Fibroblast of the aortic adventitia (primary cell): ENCODE results near the gene EEFSEC. TPM values are rescaled to one million over a fixed set of nuclear protein-coding genes. Genes with fewer than 3 reads are reported as not detected.
A peak's percentile ranks its signal among the peaks of the same experiment; 100 is the strongest.

Experiments used
- DNase-seq: peaks from one replicate; pipeline ENCODE4 v3.0.0-alpha.2; 2010; ENCODE audit warnings: low read depth
- H3K4me3 ChIP-seq: 2 replicates; pipeline ENCODE4 v1.5.1; 2011; ENCODE audit warnings: low read depth, mild to moderate bottlenecking, control low read depth, low read length, moderate library complexity
- CTCF ChIP-seq: IDR thresholded peaks from 2 replicates; pipeline ENCODE4 v1.5.1; 2011; ENCODE audit warnings: mild to moderate bottlenecking, low read length, control low read depth, inconsistent platforms; ENCODE audit not compliant: insufficient read depth
- total RNA-seq: library from RNA; depleted of rRNA; stranded (reverse); fragments of >200 nt; gene quantifications from 2 replicates; pipeline ENCODE4 v1.2.3, GENCODE V29; 2012; ENCODE audit warnings: low replicate concordance

EEFSEC gene
- total RNA-seq, 1 donor, result 8.1 TPM

GRCh38 chr3:128413003-128413370, 259.7 kb downstream of the EEFSEC start:
- no peak for DNase-seq
- H3K4me3 ChIP-seq, result no peak overlapping the region
- no peak for TF ChIP-seq CTCF

- no peak overlapping the region for H3K4me3 ChIP-seq
- DNase-seq, result no peak
- no peak for TF ChIP-seq CTCF
Observed at GRCh38 chr3:128413413-128414205, 260.3 kb downstream of the EEFSEC start.

- TF ChIP-seq CTCF, result no peak
- H3K4me3 ChIP-seq, result no peak overlapping the region
- DNase-seq, result no peak
Observed at GRCh38 chr3:128415200-128415772, 262.0 kb downstream of the EEFSEC start.

- no peak for TF ChIP-seq CTCF
- no peak overlapping the region for H3K4me3 ChIP-seq
- no peak for DNase-seq
Observed at GRCh38 chr3:128415773-128416577, 262.7 kb downstream of the EEFSEC start.

GRCh38 chr3:128416578-128417211, 263.4 kb downstream of the EEFSEC start:
- peak; percentile 29 for DNase-seq
- no peak for TF ChIP-seq CTCF
- H3K4me3 ChIP-seq, result no peak overlapping the region

GRCh38 chr3:128418900-128419299, 265.6 kb downstream of the EEFSEC start:
- no peak for TF ChIP-seq CTCF
- no peak overlapping the region for H3K4me3 ChIP-seq
- no peak for DNase-seq
